GM21576 (cell line): ENCODE measurements around the gene TTC1.
"Not testable (repeated sequence)": the region's sequence is repeated elsewhere in the genome, so short reads cannot be mapped to it uniquely, and the experiment has no call there.

Source experiments
- ATAC-seq: cut with Tn5 transposase; IDR thresholded peaks from one replicate; pipeline ENCODE4 v1.9.1; 2021; ENCODE audit warnings: mild to moderate bottlenecking, moderate library complexity; ENCODE audit not compliant: unreplicated experiment

Gene TTC1

DNA sequence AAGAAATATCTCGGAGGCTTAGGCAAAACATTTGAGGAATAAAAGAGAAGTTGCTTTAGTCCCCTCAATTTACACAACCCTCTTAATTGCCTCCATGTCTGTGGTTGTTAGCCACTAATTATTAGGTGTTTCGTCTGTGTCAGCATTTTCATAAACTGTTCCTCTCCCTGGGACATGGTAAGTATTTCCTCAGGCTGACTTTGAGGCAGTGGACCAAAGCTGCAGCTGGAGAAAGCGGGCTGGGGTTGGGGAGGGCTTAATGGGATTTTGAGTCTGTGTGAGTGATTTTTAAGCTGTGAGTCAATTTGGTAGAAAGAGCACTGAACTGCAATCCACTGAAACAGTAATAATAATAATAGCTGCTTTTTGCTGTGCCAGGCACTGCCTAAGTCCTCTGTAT lies 13.0 kb upstream of the TTC1 start:
- no peak for ATAC-seq

- no peak for ATAC-seq
These were observed 7.5 kb upstream of the TTC1 start for GRCh38 chr5:160001457-160001856.

- no peak for ATAC-seq
These were observed 1.4 kb upstream of the TTC1 start for GRCh38 chr5:160007514-160007913.

DNA sequence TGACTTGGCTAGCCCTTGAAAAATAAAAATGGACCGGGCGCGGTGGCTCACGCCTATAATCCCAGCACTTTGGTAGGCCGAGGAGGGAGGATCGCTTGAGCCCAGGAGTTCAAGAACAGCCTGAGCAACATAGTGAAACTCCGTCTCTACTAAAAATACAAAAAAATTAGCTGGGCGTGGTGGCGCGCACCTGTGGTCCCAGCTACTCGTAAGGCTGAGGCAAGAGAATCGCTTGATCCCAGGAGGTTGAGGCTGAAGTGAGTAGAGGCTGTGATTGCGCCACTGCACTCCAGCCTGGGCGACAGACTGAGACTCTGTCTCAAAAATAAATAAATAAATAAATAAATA lies 436 bp upstream of the TTC1 start:
- ATAC-seq: peak; percentile 11

DNA sequence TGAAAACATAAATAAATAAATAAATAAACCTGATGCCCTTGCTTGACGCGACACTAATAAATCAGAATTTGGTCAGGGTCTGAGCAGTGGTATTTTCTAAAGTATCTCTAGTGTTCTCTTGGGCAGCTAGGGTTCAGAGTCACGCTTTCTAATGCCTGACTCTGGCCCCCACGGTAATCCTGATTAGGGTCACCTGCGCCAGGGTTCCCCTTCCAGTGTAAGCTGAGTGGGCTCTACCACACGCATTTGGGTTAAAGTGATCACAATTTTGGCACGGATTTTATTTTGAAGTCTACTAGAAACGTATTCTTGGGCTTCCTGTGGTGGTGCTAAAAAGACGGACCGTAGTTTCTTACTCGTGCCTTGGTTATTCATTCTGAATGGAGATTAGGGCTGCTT lies 651 bp downstream of the TTC1 start:
- ATAC-seq: peak; percentile 10

GRCh38 chr5:160011471-160011870 lies 2.5 kb downstream of the TTC1 start:
- ATAC-seq: no peak

GRCh38 chr5:160014197-160014596 lies 5.3 kb downstream of the TTC1 start:
- not testable (repeated sequence) for ATAC-seq

GRCh38 chr5:160018945-160019625 lies 10.1 kb downstream of the TTC1 start:
- no peak for ATAC-seq

- no peak for ATAC-seq
These were observed 11.4 kb downstream of the TTC1 start for GRCh38 chr5:160020266-160020770.

GRCh38 chr5:160020964-160021363 lies 12.0 kb downstream of the TTC1 start:
- ATAC-seq: no peak

- ATAC-seq: peak; percentile 91
These were observed 13.0 kb downstream of the TTC1 start for GRCh38 chr5:160021831-160022446.

DNA sequence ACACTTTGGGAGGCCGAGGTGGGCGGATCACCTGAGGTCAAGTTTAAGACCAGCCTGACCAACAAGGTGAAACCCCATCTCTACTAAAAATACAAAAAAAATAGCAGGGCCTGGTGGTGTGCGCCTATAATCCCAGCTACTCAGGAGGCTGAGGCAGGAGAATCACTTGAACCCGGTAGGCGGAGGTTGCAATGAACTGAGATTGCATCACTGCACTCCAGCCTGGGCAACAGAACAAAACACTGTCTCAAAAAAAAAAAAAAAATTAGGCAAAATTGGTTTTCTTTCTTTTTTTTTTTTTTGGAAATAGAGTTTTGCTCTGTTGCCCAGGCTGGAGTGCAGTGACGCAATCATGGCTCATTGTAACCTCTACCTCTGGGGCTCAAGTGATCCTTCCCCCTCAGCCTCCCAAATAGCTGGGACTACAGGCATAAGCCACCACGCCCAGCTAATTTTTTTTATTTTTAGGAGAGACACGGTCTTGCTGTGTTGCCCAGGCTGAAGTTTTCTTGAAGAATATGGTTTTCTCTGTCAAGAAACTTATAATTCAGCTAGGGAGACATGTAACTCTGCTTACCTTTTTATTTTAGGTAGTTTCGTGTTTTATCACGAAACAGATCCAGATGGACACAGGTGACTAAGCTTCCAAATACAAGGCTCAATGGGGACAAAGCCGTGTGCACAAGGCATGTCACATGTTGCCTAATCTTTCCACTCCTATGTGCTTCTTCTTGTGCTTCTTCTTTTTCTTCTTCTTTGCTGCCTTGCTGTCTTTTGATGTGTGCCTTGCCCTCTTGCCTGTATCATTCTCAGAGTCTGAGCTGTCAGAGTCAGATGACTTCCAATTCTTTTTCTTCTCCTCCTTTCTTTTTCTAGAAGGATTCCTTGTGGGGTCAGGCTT lies 14.3 kb downstream of the TTC1 start:
- no peak for ATAC-seq

GRCh38 chr5:160023908-160024630 lies 15.1 kb downstream of the TTC1 start:
- no peak for ATAC-seq

- ATAC-seq: no peak
These were observed 20.1 kb downstream of the TTC1 start for GRCh38 chr5:160029004-160029403.

DNA sequence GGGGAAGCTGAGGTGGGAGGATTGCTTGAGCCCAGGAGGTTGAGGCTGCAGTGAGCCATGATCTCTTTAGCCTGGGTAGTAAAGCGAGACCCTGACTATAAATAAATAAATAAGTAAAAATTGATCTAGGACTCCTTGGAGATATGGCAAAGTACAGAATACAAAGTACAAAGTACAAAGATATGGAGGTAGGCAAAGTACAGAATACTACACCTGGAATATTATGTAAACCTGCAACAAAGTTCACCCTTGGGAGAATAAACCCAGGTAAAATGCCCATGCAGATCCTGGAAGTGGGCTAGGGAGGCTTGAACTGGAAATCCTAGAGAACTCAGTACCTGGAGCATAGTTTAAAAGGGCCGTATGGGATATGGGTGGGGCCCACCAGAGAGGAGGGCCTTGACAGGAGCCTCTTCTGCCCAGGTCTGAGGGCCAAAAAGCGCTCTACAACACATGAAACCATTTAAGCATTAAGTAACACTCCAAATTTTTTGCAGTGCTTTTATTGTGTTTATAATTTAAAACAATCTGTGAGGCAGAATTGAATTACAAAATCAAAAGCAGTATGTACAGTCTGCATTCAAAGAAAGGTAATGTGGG lies 20.7 kb downstream of the TTC1 start:
- no peak for ATAC-seq

DNA sequence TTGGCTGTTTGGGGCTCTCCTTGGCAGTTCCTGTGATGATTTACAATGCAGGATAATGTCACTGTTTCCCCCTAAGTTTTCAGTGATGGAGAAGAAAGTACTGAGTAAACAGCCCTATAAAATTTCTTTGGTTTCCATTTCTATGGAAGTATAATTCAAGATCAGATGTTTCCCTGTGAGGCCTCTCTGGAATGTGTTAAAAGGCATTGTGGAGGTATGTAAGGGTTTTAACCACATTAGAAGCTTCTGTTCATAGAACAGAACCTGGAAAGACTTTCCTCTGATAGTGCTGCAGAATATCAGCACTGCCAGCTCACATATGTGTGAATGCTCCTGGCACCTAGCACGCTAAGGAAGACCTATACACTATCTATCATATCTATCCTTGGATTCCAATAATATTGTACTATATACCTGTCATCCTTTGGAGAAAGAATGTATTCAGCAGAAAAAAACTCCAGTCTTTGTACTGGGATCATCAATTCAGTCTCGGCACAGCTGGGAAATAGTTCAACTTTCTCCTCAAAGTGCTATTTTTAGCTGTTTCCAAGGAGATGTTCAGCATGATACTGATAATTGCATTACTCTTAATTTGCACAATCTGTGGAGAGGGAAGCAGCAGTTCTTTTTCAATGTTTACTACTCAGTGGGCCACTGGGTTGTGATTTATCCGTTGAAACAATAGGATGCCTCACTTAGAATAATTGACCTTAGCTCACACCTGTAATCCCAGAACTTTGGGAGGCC lies 21.9 kb downstream of the TTC1 start:
- no peak for ATAC-seq

GRCh38 chr5:160033546-160034252 lies 24.8 kb downstream of the TTC1 start:
- no peak for ATAC-seq

GRCh38 chr5:160036243-160036642 lies 27.3 kb downstream of the TTC1 start:
- no peak for ATAC-seq

DNA sequence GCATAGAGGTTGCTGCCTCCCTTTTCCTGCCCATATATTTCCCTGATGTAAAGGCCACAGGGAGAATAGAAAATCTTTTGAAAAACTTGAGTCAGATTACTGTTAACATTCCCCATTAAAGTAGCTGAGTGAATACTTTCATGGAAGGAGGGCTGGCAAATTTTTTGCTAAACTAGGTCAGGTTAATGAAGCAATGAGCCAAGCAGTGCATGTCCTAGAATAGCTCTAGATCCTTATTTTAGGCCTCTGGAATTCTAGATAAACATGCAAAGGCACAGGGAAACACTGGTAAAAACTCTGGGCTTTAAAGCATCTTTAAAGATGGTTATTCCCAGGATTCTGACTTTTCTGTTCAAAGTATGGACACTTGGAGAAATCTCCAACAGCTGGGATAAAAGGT lies 27.9 kb downstream of the TTC1 start:
- no peak for ATAC-seq
